Keratinocyte (primary cell): ENCODE data around the gene TMEM52B. TPM values are rescaled to one million over a fixed set of nuclear protein-coding genes. Genes with fewer than 3 reads are reported as not detected.

Experiments used
- DNase-seq: peaks from one replicate; pipeline ENCODE4 v3.0.0-alpha.2; 2011; ENCODE audit warnings: low read depth, missing footprints, low spot score
- FAIRE-seq: peaks from 2 replicates; lab custom pipeline; 2011; peaks lifted over from hg19 to GRCh38; lab: Jason Lieb, UNC
- H2AFZ ChIP-seq: 2 replicates; pipeline ENCODE4 v1.6.0; 2012; ENCODE audit warnings: low read length, control low read depth, inconsistent platforms; ENCODE audit not compliant: control insufficient read depth
- H3K27ac ChIP-seq: 2 replicates; pipeline ENCODE4 v1.5.1; 2011; ENCODE audit warnings: low read length; ENCODE audit not compliant: control insufficient read depth, insufficient read depth
- H3K27me3 ChIP-seq: 3 replicates; pipeline ENCODE4 v1.6.0; 2011; ENCODE audit warnings: low read length; ENCODE audit not compliant: control insufficient read depth, insufficient read depth; ENCODE audit errors: extremely low read depth
- H3K36me3 ChIP-seq, 2 experiments: 2 replicates in 1 of 2; 3 replicates in 1 of 2; pipeline ENCODE4 v1.5.1; 2011; ENCODE audit warnings: low read length in 2 of 2, mild to moderate bottlenecking in 1 of 2; ENCODE audit not compliant: control insufficient read depth in 2 of 2, insufficient read depth in 2 of 2; ENCODE audit errors: extremely low read depth in 1 of 2
- H3K4me1 ChIP-seq: 3 replicates; pipeline ENCODE4 v1.5.1; 2011; ENCODE audit warnings: low read length; ENCODE audit not compliant: control insufficient read depth, insufficient read depth; ENCODE audit errors: extremely low read depth
- H3K4me2 ChIP-seq: 3 replicates; pipeline ENCODE4 v1.6.0; 2011; ENCODE audit warnings: low read depth, low read length; ENCODE audit not compliant: control insufficient read depth, insufficient read depth; ENCODE audit errors: extremely low read depth
- H3K4me3 ChIP-seq, 3 experiments: fragments of 200-600 bp in 1 of 3; sonication (generic) in 1 of 3; 2 replicates in 2 of 3; 3 replicates in 1 of 3; pipeline ENCODE4 v1.5.1; 2011 to 2016; ENCODE audit warnings: low read length in 3 of 3, mild to moderate bottlenecking in 3 of 3, control low read depth in 2 of 3, inconsistent platforms in 1 of 3, low read depth in 1 of 3, mixed read lengths in 1 of 3, mixed run types in 1 of 3, moderate library complexity in 1 of 3; ENCODE audit not compliant: control insufficient read depth in 2 of 3, insufficient read depth in 2 of 3; ENCODE audit errors: extremely low read depth in 1 of 3
- H3K79me2 ChIP-seq: 2 replicates; pipeline ENCODE4 v1.6.0; 2012; ENCODE audit warnings: low read length; ENCODE audit not compliant: control insufficient read depth, insufficient read depth
- H3K9ac ChIP-seq: 3 replicates; pipeline ENCODE4 v1.6.0; 2011; ENCODE audit warnings: low read length; ENCODE audit not compliant: control insufficient read depth, insufficient read depth; ENCODE audit errors: extremely low read depth
- H3K9me1 ChIP-seq: 3 replicates; pipeline ENCODE4 v1.6.0; 2011; ENCODE audit warnings: low read length; ENCODE audit not compliant: control insufficient read depth, insufficient read depth; ENCODE audit errors: extremely low read depth
- H3K9me3 ChIP-seq: 2 replicates; pipeline ENCODE4 v1.5.1; 2012; ENCODE audit warnings: low read depth, low read length; ENCODE audit not compliant: control insufficient read depth
- H4K20me1 ChIP-seq: 3 replicates; pipeline ENCODE4 v1.6.0; 2011; ENCODE audit warnings: low read length; ENCODE audit not compliant: control insufficient read depth, insufficient read depth; ENCODE audit errors: extremely low read depth
- EZH2 ChIP-seq: IDR thresholded peaks from one replicate; pipeline ENCODE4 v1.6.1; 2012; ENCODE audit warnings: inconsistent platforms, mild to moderate bottlenecking, low read length, moderate library complexity
- dilution Hi-C: fragments of 300-500 bp; cut with MboI; formaldehyde crosslinking; loops from one replicate; pipeline ENCODE4 v1.7.0; 2020; ENCODE audit warnings: low sequenced_read_pairs; ENCODE audit not compliant: extremely low pct_ligation_motif_present
- polyA plus RNA-seq, 5 experiments: library from polyadenylated mRNA; depleted of rRNA in 3 of 5; stranded (reverse) in 3 of 5; stranded (forward) in 1 of 5; unstranded in 1 of 5; fragments of >200 nt; gene quantifications; 1 replicate in 1 of 5; 2 replicates in 3 of 5; 3 replicates in 1 of 5; pipeline versions ENCODE4 v1.2.1 to v1.2.3, GENCODE V29; 2011 to 2012; ENCODE audit warnings: missing spikeins in 2 of 5, low read depth in 1 of 5, low replicate concordance in 1 of 5
- TF ChIP-seq, protein P1 (sequence below), 3 experiments: IDR thresholded peaks in 1 of 3; conservative IDR thresholded peaks in 1 of 3; optimal IDR thresholded peaks in 1 of 3; 2 replicates in 2 of 3; 3 replicates in 1 of 3; pipeline versions ENCODE3 to v1.5.1; 2011; ENCODE audit warnings: low read length in 3 of 3, mild to moderate bottlenecking in 3 of 3, moderate library complexity in 2 of 3, control low read depth in 1 of 3, inconsistent platforms in 1 of 3; ENCODE audit not compliant: insufficient read depth in 2 of 3; ENCODE audit errors: extremely low read depth in 1 of 3

Gene TMEM52B
- polyA plus RNA-seq, 1 donor (not counting 4 experiments of a cell fraction or from before 2014, with no cell fraction given): not detected

DNA sequence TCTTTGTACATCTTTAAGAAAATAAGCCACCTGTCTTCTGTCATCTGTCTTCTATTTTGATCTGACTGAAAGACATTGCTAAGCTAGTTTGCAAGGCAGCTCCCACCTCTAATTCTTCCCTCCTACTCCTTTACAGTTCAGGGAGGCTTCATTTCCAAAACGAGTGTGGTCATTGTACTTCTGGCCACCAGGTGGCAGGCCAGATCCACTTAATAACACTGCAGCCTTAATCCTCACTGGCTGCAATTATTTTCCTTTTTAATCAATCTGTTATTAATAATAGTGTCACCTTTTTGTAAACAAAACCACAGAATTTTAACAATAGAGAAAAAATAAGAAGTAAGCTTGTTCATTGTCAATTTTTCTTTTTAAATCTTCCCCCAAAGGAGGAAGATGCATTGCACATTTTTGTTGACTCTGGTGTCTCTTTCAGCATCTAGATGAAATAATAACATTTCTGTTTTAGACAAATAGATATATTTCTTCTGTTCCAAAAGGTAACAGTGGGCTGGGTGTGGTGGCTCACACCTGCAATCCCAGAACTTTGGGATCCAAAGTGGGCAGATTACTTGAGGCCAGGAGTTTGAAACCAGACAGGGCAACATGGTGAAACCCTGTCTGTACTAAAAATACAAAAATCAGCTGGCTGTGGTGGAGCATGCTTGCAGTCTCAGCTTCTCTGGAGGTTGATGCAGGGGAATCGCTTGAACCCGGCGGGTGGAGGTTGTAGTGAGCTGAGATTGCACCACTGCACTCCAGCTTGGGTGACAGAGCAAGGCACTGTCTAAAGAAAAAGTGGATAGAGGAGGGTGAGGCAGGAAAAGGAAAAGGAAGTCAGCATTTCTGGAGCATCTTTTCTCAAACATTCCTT lies 57.2 kb downstream of the TMEM52B start:
- no peaks in the 10 kb centered on the region for H3K27me3 ChIP-seq
- H3K4me3 ChIP-seq: no peak overlapping the region
- DNase-seq (no peak), FAIRE-seq (peak; percentile 67)
- H3K4me1 ChIP-seq: no peaks in the 10 kb centered on the region
- dilution Hi-C loops: no loop called here
- no peak overlapping the region for H3K27ac ChIP-seq
- H3K9me1 ChIP-seq: no peaks in the 10 kb centered on the region
- no peaks in the 10 kb centered on the region for H3K36me3 ChIP-seq
- peaks cover 1% of the 10 kb centered on the region for H3K9me3 ChIP-seq
- no peak for TF ChIP-seq EZH2
- TF ChIP-seq, protein P1, sequence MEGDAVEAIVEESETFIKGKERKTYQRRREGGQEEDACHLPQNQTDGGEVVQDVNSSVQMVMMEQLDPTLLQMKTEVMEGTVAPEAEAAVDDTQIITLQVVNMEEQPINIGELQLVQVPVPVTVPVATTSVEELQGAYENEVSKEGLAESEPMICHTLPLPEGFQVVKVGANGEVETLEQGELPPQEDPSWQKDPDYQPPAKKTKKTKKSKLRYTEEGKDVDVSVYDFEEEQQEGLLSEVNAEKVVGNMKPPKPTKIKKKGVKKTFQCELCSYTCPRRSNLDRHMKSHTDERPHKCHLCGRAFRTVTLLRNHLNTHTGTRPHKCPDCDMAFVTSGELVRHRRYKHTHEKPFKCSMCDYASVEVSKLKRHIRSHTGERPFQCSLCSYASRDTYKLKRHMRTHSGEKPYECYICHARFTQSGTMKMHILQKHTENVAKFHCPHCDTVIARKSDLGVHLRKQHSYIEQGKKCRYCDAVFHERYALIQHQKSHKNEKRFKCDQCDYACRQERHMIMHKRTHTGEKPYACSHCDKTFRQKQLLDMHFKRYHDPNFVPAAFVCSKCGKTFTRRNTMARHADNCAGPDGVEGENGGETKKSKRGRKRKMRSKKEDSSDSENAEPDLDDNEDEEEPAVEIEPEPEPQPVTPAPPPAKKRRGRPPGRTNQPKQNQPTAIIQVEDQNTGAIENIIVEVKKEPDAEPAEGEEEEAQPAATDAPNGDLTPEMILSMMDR (optimal IDR thresholded peaks at IDR 0.05 in 1 of 3, IDR thresholded peaks at IDR 0.05 in 1 of 3, conservative IDR thresholded peaks at IDR 0.05 in 1 of 3; ENCODE audit: extremely low read depth in 1 of 3, insufficient read depth in 2 of 3, low read length in 3 of 3): peak; percentile 63 to 92 (median 82)
- no peak overlapping the region for H3K4me2 ChIP-seq
- H4K20me1 ChIP-seq: no peaks in the 10 kb centered on the region
- no peaks in the 10 kb centered on the region for H3K79me2 ChIP-seq
- no peak overlapping the region for H3K9ac ChIP-seq
- no peak overlapping the region for H2AFZ ChIP-seq

DNA sequence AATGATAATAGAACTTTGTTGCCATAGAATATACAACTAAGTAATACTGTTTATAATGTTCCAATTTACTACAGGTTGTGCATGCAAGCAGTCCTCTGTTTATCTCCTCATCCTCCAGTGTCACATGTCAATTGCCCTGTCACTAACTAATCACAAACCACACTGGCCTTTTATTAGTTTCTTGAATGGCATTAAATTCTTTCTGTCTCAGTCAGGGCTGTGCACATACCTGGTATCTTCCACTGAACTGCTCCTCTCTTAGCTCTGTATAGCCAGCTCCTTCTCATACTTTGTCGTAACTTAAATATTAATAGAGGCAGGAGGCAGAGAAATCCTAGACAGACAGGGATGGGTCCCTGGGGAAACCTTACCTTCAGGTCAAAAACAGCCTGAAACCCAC lies 57.9 kb downstream of the TMEM52B start:
- H3K9ac ChIP-seq: no peak overlapping the region
- H2AFZ ChIP-seq: no peak overlapping the region
- H3K79me2 ChIP-seq: no peaks in the 10 kb centered on the region
- dilution Hi-C loops: no loop called here
- H3K4me1 ChIP-seq: no peaks in the 10 kb centered on the region
- H3K27me3 ChIP-seq: no peaks in the 10 kb centered on the region
- no peak overlapping the region for H3K4me2 ChIP-seq
- FAIRE-seq (no peak), DNase-seq (no peak)
- H4K20me1 ChIP-seq: no peaks in the 10 kb centered on the region
- H3K9me1 ChIP-seq: no peaks in the 10 kb centered on the region
- TF ChIP-seq, protein P1 (optimal IDR thresholded peaks at IDR 0.05 in 1 of 3, IDR thresholded peaks at IDR 0.05 in 1 of 3, conservative IDR thresholded peaks at IDR 0.05 in 1 of 3; ENCODE audit: extremely low read depth in 1 of 3, insufficient read depth in 2 of 3, low read length in 3 of 3): no peak
- TF ChIP-seq EZH2: no peak
- peaks cover 1% of the 10 kb centered on the region for H3K9me3 ChIP-seq
- no peaks in the 10 kb centered on the region for H3K36me3 ChIP-seq
- no peak overlapping the region for H3K27ac ChIP-seq
- no peak overlapping the region for H3K4me3 ChIP-seq
